ENCODE data around the gene STK26. TPM values are rescaled to one million over a fixed set of nuclear protein-coding genes. Genes with fewer than 3 reads are reported as not detected.

STK26 gene
- total and polyA plus RNA-seq, 4 donors, result 2.0 to 16.9 (median 3.4) TPM

- no peak overlapping the region for H3K27ac ChIP-seq (ENCODE audit: low read depth in 1 of 2, low read length in 2 of 2)
- TF ChIP-seq YY1 (IDR thresholded peaks at IDR 0.05) (no peak), SP1 (IDR thresholded peaks at IDR 0.05) (no peak), JUND (IDR thresholded peaks at IDR 0.05) (no peak), HNF4G (IDR thresholded peaks at IDR 0.05) (no peak), MAX (IDR thresholded peaks at IDR 0.05) (no peak), GABPA (IDR thresholded peaks at IDR 0.05 in 1 of 2, conservative IDR thresholded peaks at IDR 0.05 in 1 of 2) (no peak), FOXA1 (IDR thresholded peaks at IDR 0.05) (no peak), ATF3 (IDR thresholded peaks at IDR 0.05) (no peak), CTCF (IDR thresholded peaks at IDR 0.05; ENCODE audit: low read depth, low read length, missing input control) (no peak), NR2F2 (IDR thresholded peaks at IDR 0.05) (no peak), RXRA (IDR thresholded peaks at IDR 0.05) (no peak), HNF4A (conservative IDR thresholded peaks at IDR 0.05) (no peak), EGR1 (IDR thresholded peaks at IDR 0.05; ENCODE audit: low read depth in 2 of 2) (no peak), RAD21 (IDR thresholded peaks at IDR 0.05) (no peak), ZBTB33 (IDR thresholded peaks at IDR 0.05) (no peak), REST (IDR thresholded peaks at IDR 0.05) (no peak), TAF1 (conservative IDR thresholded peaks at IDR 0.05) (no peak), FOXA2 (IDR thresholded peaks at IDR 0.05) (no peak)
- 95% methylated on average over 4 of the region's 4 CpGs for WGBS
Measured at GRCh38 chrX:132058050-132058449, 34.9 kb downstream of the STK26 start.

More at GRCh38 chrX:132058050-132058449, 34.9 kb downstream of the STK26 start:
- Histone ChIP-seq H3K4me1 (ENCODE audit: control insufficient read depth in 4 of 4, insufficient read depth in 4 of 4, low read length in 3 of 4) (no peaks in the 10 kb centered on the region), H3K27me3 (ENCODE audit: control insufficient read depth in 4 of 4, insufficient read depth in 4 of 4, low read length in 3 of 4) (no peaks in the 10 kb centered on the region), H3K9me3 (ENCODE audit: control insufficient read depth in 4 of 4, low read length in 3 of 4) (no peaks in the 10 kb centered on the region), H3K9ac (ENCODE audit: low read depth in 1 of 2, low read length in 2 of 2) (no peak overlapping the region), H3K4me3 (ENCODE audit: low read depth in 1 of 3, low read length in 3 of 3) (no peak overlapping the region), H3K36me3 (ENCODE audit: control insufficient read depth in 4 of 4, insufficient read depth in 3 of 4, low read depth in 1 of 4, low read length in 3 of 4) (no peaks in the 10 kb centered on the region)
- DNase-seq (ENCODE audit: low spot score), result no peak
